Uterus (tissue), 2 donors: Measurements from ENCODE around the gene ALDH3B1.

Experiments
- CTCF ChIP-seq, 4 experiments: fragments of 200-600 bp in 2 of 4; fragments of 450-650 bp in 2 of 4; sonication (generic) in 2 of 4; IDR thresholded peaks; one replicate each; pipeline ENCODE4 v1.5.1; 2016 to 2019; ENCODE audit warnings: antibody characterized with exemption in 4 of 4, mild to moderate bottlenecking in 2 of 4, moderate library complexity in 1 of 4
- POLR2A ChIP-seq, 2 donors: fragments of 450-650 bp; IDR thresholded peaks; one replicate each; pipeline ENCODE4 v1.6.1; 2016; ENCODE audit warnings: antibody characterized with exemption in 2 of 2, mild to moderate bottlenecking in 1 of 2, moderate library complexity in 1 of 2

GRCh38 chr11:67996622-67997474 lies 13.3 kb upstream of the ALDH3B1 start:
- no peak for TF ChIP-seq POLR2A (IDR thresholded peaks at IDR 0.05)
- no peak for TF ChIP-seq CTCF (IDR thresholded peaks at IDR 0.05)
